SK-N-SH (cell line): ENCODE data around the gene MYO3A. TPM values are rescaled to one million over a fixed set of nuclear protein-coding genes. Genes with fewer than 3 reads are reported as not detected.

Source experiments
- CTCF ChIA-PET: fragments of 300-600, 350-600 bp; formaldehyde crosslinking; extraction: SDS; loops from one replicate; lab custom pipeline; 2021; lab: Yijun Ruan, JAX
- POLR2A ChIA-PET: fragments of 350-600 bp; sonication (Branson Sonifier 250); formaldehyde crosslinking; extraction: SDS; loops from one replicate; lab custom pipeline; 2020; ENCODE audit warnings: antibody characterized with exemption, inconsistent platforms; lab: Yijun Ruan, JAX
- DNase-seq: peaks from one replicate; pipeline ENCODE4 v3.0.0; 2012
- H2AFZ ChIP-seq: fragments of 200-600 bp; sonication (generic); 2 replicates; pipeline ENCODE4 v1.8.1; 2016; ENCODE audit warnings: antibody characterized with exemption, mild to moderate bottlenecking, low read depth
- H3F3A ChIP-seq: fragments of 200-600 bp; sonication (generic); replicated peaks from 2 replicates; pipeline ENCODE3; 2016; ENCODE audit warnings: antibody characterized with exemption, mild to moderate bottlenecking; ENCODE audit not compliant: insufficient read depth
- H3K27ac ChIP-seq, 2 experiments: fragments of 200-500 bp in 1 of 2; fragments of 200-600 bp in 1 of 2; sonication (Bioruptor generic) in 1 of 2; sonication (generic), shearing (Covaris generic) in 1 of 2; 2 replicates each; pipeline versions ENCODE4 v1.5.1 to v1.6.1; 2014 to 2016; ENCODE audit warnings: low read depth in 2 of 2, inconsistent platforms in 1 of 2, low read length in 1 of 2, mild to moderate bottlenecking in 1 of 2, mixed read lengths in 1 of 2
- H3K27me3 ChIP-seq: fragments of 200-600 bp; sonication (generic), shearing (Covaris generic); 2 replicates; pipeline ENCODE4 v1.6.1; 2016; ENCODE audit warnings: mixed run types; ENCODE audit not compliant: insufficient read depth
- H3K36me3 ChIP-seq, 2 experiments: fragments of 200-500 bp in 1 of 2; fragments of 200-600 bp in 1 of 2; sonication (Bioruptor generic) in 1 of 2; sonication (generic) in 1 of 2; replicated peaks in 1 of 2; 2 replicates each; pipeline versions ENCODE3 to v1.5.1; 2014 to 2016; ENCODE audit warnings: low read length in 1 of 2, mild to moderate bottlenecking in 1 of 2; ENCODE audit not compliant: insufficient read depth in 2 of 2, control insufficient read depth in 1 of 2
- H3K4me1 ChIP-seq, 2 experiments: fragments of 200-500 bp in 1 of 2; fragments of 200-600 bp in 1 of 2; sonication (Bioruptor generic) in 1 of 2; sonication (generic), shearing (Covaris generic) in 1 of 2; 2 replicates each; pipeline versions ENCODE4 v1.5.1 to v1.6.1; 2014 to 2016; ENCODE audit warnings: low read depth in 1 of 2, low read length in 1 of 2, mixed run types in 1 of 2; ENCODE audit not compliant: insufficient read depth in 2 of 2, control insufficient read depth in 1 of 2
- H3K4me2 ChIP-seq: fragments of 200-600 bp; sonication (generic), shearing (Covaris generic); 2 replicates; pipeline ENCODE4 v1.6.1; 2017; ENCODE audit warnings: mixed run types
- H3K4me3 ChIP-seq, 2 experiments: fragments of 200-500 bp in 1 of 2; fragments of 200-600 bp in 1 of 2; sonication (Bioruptor generic) in 1 of 2; sonication (generic), shearing (Covaris generic) in 1 of 2; 2 replicates each; pipeline versions ENCODE4 v1.5.1 to v1.8.1; 2014 to 2016; ENCODE audit warnings: low read depth in 2 of 2, inconsistent platforms in 1 of 2, low read length in 1 of 2, mild to moderate bottlenecking in 1 of 2, mixed read lengths in 1 of 2, moderate library complexity in 1 of 2
- H3K79me2 ChIP-seq: fragments of 200-600 bp; sonication (generic); 2 replicates; pipeline ENCODE4 v1.8.1; 2017; ENCODE audit warnings: mild to moderate bottlenecking; ENCODE audit not compliant: insufficient read depth
- H3K9ac ChIP-seq: fragments of 200-600 bp; sonication (generic); 2 replicates; pipeline ENCODE4 v1.6.1; 2017; ENCODE audit warnings: mixed run types
- H3K9me2 ChIP-seq: fragments of 200-600 bp; sonication (generic); 2 replicates; pipeline ENCODE4 v1.6.1; 2017; ENCODE audit warnings: mixed run types
- H3K9me3 ChIP-seq: fragments of 200-600 bp; sonication (generic); 2 replicates; pipeline ENCODE4 v1.6.1; 2017; ENCODE audit warnings: mixed run types, mild to moderate bottlenecking, moderate library complexity
- H4K20me1 ChIP-seq: fragments of 200-600 bp; sonication (generic); 2 replicates; pipeline ENCODE4 v1.6.1; 2017; ENCODE audit warnings: mild to moderate bottlenecking, mixed run types; ENCODE audit not compliant: insufficient read depth
- GABPA ChIP-seq: IDR thresholded peaks from 2 replicates; pipeline ENCODE4 v1.4.0; 2012; ENCODE audit warnings: low read depth, mild to moderate bottlenecking
- REST ChIP-seq: IDR thresholded peaks from 2 replicates; pipeline ENCODE4 v1.6.1; 2012; ENCODE audit warnings: mild to moderate bottlenecking, low read depth, low read length, moderate library complexity
- WGBS: methylation state at CpG from one replicate; pipeline ENCODE4 v1.1.6; 2017; ENCODE audit warnings: low lambda C conversion rate; 5-methylcytosine and 5-hydroxymethylcytosine counted together
- polyA plus RNA-seq, 3 experiments: library from polyadenylated mRNA; depleted of rRNA; stranded (reverse); fragments of >200 nt; gene quantifications; 2 replicates each; pipeline ENCODE4 v1.2.3, GENCODE V29; 2012

Gene MYO3A
- polyA plus RNA-seq, 1 of the 3 experiments (the other 2 are of a cell fraction), result not detected

- H3K27ac ChIP-seq, result no peak overlapping the region
- H3K9me2 ChIP-seq, result no peaks in the 10 kb centered on the region
- ChIA-PET CTCF (no interaction called here), POLR2A (no interaction called here)
- H3K9ac ChIP-seq, result no peak overlapping the region
- H3K9me3 ChIP-seq, result no peaks in the 10 kb centered on the region
- H3K4me2 ChIP-seq, result no peak overlapping the region
- TF ChIP-seq GABPA, result no peak
- TF ChIP-seq, all 33 proteins: peak for 0
- no peaks in the 10 kb centered on the region for H3K79me2 ChIP-seq
- H2AFZ ChIP-seq, result no peak overlapping the region
- H3K4me3 ChIP-seq, result no peak overlapping the region
- WGBS, result 3% methylated on average over 37 of the region's 64 CpGs
- H4K20me1 ChIP-seq, result no peaks in the 10 kb centered on the region
- peak; percentile 43 for DNase-seq
- H3K36me3 ChIP-seq, result no peaks in the 10 kb centered on the region
- no peaks in the 10 kb centered on the region; a peak in 1 of 4 replicates for H3K4me1 ChIP-seq
- no peaks in the 10 kb centered on the region for H3F3A ChIP-seq
- peaks cover 46% of the 10 kb centered on the region for H3K27me3 ChIP-seq
These were observed 283.5 kb downstream of the MYO3A start for GRCh38 chr10:26217396-26218086.

GRCh38 chr10:26219676-26220075, 285.6 kb downstream of the MYO3A start:
- POLR2A ChIA-PET, result no interaction called here

More at GRCh38 chr10:26219676-26220075, 285.6 kb downstream of the MYO3A start:
- Histone ChIP-seq H3K4me2 (no peak overlapping the region), H3K79me2 (no peaks in the 10 kb centered on the region), H3K4me3 (no peak overlapping the region), H3K9me3 (no peaks in the 10 kb centered on the region), H3K27me3 (peaks cover 44% of the 10 kb centered on the region; the same call in 1 of the 2 replicates), H3K27ac (no peak overlapping the region), H4K20me1 (no peaks in the 10 kb centered on the region), H2AFZ (no peak overlapping the region), H3K9me2 (no peaks in the 10 kb centered on the region), H3K36me3 (no peaks in the 10 kb centered on the region), H3F3A (no peaks in the 10 kb centered on the region), H3K9ac (no peak overlapping the region), H3K4me1 (no peaks in the 10 kb centered on the region; a peak in 1 of 4 replicates)
- WGBS, result 17% methylated on average over 1 of the region's 1 CpG
- CTCF ChIA-PET, result no interaction called here
- no peak for TF ChIP-seq REST
- no peak for DNase-seq
